GM23338 (cell line): ENCODE results near the gene FMN1.

Experiments used
- CREB1 ChIP-seq: fragments of 250-450 bp; sonication (Bioruptor Pico); IDR thresholded peaks from 2 replicates; pipeline ENCODE4 v1.5.0; 2020; ENCODE audit warnings: low read depth, mild to moderate bottlenecking, moderate library complexity
- CTCF ChIP-seq, 2 experiments: fragments of 200-600 bp in 1 of 2; sonication (generic) in 1 of 2; conservative IDR thresholded peaks; 2 replicates each; pipeline versions ENCODE4 v1.5.1 to v1.6.1; 2016 to 2017; ENCODE audit warnings: antibody characterized with exemption in 2 of 2, low read depth in 2 of 2, mild to moderate bottlenecking in 2 of 2, moderate library complexity in 1 of 2
- EZH2 ChIP-seq: fragments of 200-600 bp; sonication (generic); IDR thresholded peaks from one replicate; pipeline ENCODE4 v1.8.0; 2017; ENCODE audit warnings: antibody characterized with exemption, mild to moderate bottlenecking, low read depth; ENCODE audit not compliant: unreplicated experiment
- EZH2phosphoT487 ChIP-seq: fragments of 200-600 bp; sonication (generic); IDR thresholded peaks from one replicate; pipeline ENCODE4 v1.8.1; 2018; ENCODE audit warnings: antibody characterized with exemption; ENCODE audit not compliant: unreplicated experiment
- JUNB ChIP-seq: IDR thresholded peaks from one replicate; pipeline ENCODE4 v1.6.1; 2016; ENCODE audit warnings: antibody characterized with exemption; ENCODE audit not compliant: unreplicated experiment
- NANOG ChIP-seq: IDR thresholded peaks from 2 replicates; pipeline ENCODE4 v1.6.1; 2016; ENCODE audit warnings: antibody characterized with exemption, borderline replicate concordance
- POLR2AphosphoS5 ChIP-seq: IDR thresholded peaks from 2 replicates; pipeline ENCODE4 v1.6.1; 2016; ENCODE audit warnings: antibody characterized with exemption, low read depth
- STAT1 ChIP-seq: IDR thresholded peaks from one replicate; pipeline ENCODE4 v1.6.1; 2016; ENCODE audit warnings: antibody characterized with exemption; ENCODE audit not compliant: unreplicated experiment
- ZNF114 ChIP-seq: fragments of 250-450 bp; sonication (Bioruptor Pico); IDR thresholded peaks from 2 replicates; pipeline ENCODE4 v1.5.0; 2020; ENCODE audit warnings: mild to moderate bottlenecking, moderate library complexity
- ZNF462 ChIP-seq: fragments of 250-450 bp; sonication (Bioruptor Pico); IDR thresholded peaks from 2 replicates; pipeline ENCODE4 v1.5.0; 2020; ENCODE audit warnings: mild to moderate bottlenecking, moderate library complexity
- TF ChIP-seq, protein P1 (sequence below): IDR thresholded peaks from one replicate; pipeline ENCODE4 v1.6.1; 2018; ENCODE audit warnings: antibody characterized with exemption; ENCODE audit not compliant: unreplicated experiment

DNA sequence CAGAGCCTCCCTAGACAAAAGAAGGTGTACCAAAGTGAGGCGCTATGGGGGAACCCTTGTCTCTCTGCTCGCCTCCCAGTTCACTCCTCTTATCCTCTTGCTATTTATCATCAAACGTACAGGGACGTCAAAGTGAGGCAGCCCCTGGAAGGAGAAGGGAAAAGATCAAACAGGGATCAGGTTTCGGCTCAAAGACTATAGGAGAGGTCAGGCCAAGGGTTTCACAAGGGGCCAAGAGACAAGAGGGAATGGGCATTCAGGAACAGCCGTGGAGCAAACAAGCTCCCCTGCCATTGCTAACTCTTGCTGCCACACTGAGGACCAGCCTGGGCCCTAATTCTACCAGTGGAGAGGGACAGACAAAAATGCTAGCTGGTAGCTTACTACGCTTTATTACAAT lies 308.1 kb downstream of the FMN1 start:
- TF ChIP-seq CTCF (conservative IDR thresholded peaks at IDR 0.05; ENCODE audit: low read depth in 2 of 2) (peak in 1 of 2 experiments; percentile 23; a peak in 1 of 4 replicates), POLR2AphosphoS5 (no peak), EZH2 (no peak), EZH2phosphoT487 (no peak), ZNF114 (CRISPR knock-in tag) (no peak), JUNB (no peak), ZNF462 (CRISPR knock-in tag) (no peak), CREB1 (CRISPR knock-in tag) (no peak), STAT1 (no peak), NANOG (no peak)
- TF ChIP-seq, protein P1, sequence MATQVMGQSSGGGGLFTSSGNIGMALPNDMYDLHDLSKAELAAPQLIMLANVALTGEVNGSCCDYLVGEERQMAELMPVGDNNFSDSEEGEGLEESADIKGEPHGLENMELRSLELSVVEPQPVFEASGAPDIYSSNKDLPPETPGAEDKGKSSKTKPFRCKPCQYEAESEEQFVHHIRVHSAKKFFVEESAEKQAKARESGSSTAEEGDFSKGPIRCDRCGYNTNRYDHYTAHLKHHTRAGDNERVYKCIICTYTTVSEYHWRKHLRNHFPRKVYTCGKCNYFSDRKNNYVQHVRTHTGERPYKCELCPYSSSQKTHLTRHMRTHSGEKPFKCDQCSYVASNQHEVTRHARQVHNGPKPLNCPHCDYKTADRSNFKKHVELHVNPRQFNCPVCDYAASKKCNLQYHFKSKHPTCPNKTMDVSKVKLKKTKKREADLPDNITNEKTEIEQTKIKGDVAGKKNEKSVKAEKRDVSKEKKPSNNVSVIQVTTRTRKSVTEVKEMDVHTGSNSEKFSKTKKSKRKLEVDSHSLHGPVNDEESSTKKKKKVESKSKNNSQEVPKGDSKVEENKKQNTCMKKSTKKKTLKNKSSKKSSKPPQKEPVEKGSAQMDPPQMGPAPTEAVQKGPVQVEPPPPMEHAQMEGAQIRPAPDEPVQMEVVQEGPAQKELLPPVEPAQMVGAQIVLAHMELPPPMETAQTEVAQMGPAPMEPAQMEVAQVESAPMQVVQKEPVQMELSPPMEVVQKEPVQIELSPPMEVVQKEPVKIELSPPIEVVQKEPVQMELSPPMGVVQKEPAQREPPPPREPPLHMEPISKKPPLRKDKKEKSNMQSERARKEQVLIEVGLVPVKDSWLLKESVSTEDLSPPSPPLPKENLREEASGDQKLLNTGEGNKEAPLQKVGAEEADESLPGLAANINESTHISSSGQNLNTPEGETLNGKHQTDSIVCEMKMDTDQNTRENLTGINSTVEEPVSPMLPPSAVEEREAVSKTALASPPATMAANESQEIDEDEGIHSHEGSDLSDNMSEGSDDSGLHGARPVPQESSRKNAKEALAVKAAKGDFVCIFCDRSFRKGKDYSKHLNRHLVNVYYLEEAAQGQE: no peak
